HepG2 (cell line): Measurements from ENCODE around the gene FANCD2OS. TPM values are rescaled to one million over a fixed set of nuclear protein-coding genes. Genes with fewer than 3 reads are reported as not detected.

Experiments
- ARID3A ChIP-seq: IDR thresholded peaks from 2 replicates; pipeline ENCODE4 v1.6.1; 2012; ENCODE audit warnings: low read depth, low read length, improper control_type of control experiment
- BRF2 ChIP-seq: sonication (generic); formaldehyde crosslinking; IDR thresholded peaks from 2 replicates; pipeline ENCODE4 v1.8.1; 2022; ENCODE audit warnings: mild to moderate bottlenecking, missing genetic modification reagents
- HMG20A ChIP-seq: IDR thresholded peaks from 2 replicates; pipeline ENCODE4 v1.6.1; 2016; ENCODE audit warnings: borderline replicate concordance
- HMGXB3 ChIP-seq: sonication (generic); formaldehyde crosslinking; IDR thresholded peaks from 2 replicates; pipeline ENCODE4 v1.4.0; 2020; ENCODE audit warnings: missing genetic modification reagents, borderline replicate concordance
- IRF9 ChIP-seq: sonication (generic); formaldehyde crosslinking; IDR thresholded peaks from 2 replicates; pipeline ENCODE4 v1.8.0; 2022; ENCODE audit warnings: missing genetic modification reagents, mild to moderate bottlenecking, borderline replicate concordance
- SOX5 ChIP-seq: IDR thresholded peaks from 2 replicates; pipeline ENCODE4 v1.6.1; 2016; ENCODE audit warnings: borderline replicate concordance
- SP4 ChIP-seq: sonication (generic); formaldehyde crosslinking; IDR thresholded peaks from 2 replicates; pipeline ENCODE4 v1.8.1; 2023; ENCODE audit warnings: mild to moderate bottlenecking, missing genetic modification reagents
- ZBTB8A ChIP-seq: sonication (generic); formaldehyde crosslinking; IDR thresholded peaks from 2 replicates; pipeline ENCODE4 v1.4.0; 2020; ENCODE audit warnings: mild to moderate bottlenecking, low read depth, missing genetic modification reagents, borderline replicate concordance
- ZNF30 ChIP-seq: sonication (generic); formaldehyde crosslinking; IDR thresholded peaks from 2 replicates; pipeline ENCODE4 v1.5.0; 2020; ENCODE audit warnings: mild to moderate bottlenecking, missing genetic modification reagents
- ZNF33A ChIP-seq: sonication (generic); formaldehyde crosslinking; IDR thresholded peaks from 2 replicates; pipeline ENCODE4 v1.5.1; 2020; ENCODE audit warnings: missing genetic modification reagents, mild to moderate bottlenecking, moderate library complexity, borderline replicate concordance
- ZNF557 ChIP-seq: sonication (generic); formaldehyde crosslinking; IDR thresholded peaks from 2 replicates; pipeline ENCODE4 v1.4.0; 2020; ENCODE audit warnings: missing genetic modification reagents
- ZNF609 ChIP-seq: sonication (generic); formaldehyde crosslinking; IDR thresholded peaks from 2 replicates; pipeline ENCODE4 v1.4.0; 2020; ENCODE audit warnings: mild to moderate bottlenecking, missing genetic modification reagents, borderline replicate concordance
- ZNF766 ChIP-seq: sonication (generic); formaldehyde crosslinking; IDR thresholded peaks from 2 replicates; pipeline ENCODE4 v1.5.0; 2020; ENCODE audit warnings: missing genetic modification reagents, borderline replicate concordance
- ZSCAN9 ChIP-seq: IDR thresholded peaks from 2 replicates; pipeline ENCODE4 v1.6.1; 2016; ENCODE audit warnings: borderline replicate concordance
- polyA plus RNA-seq, 8 experiments: library from polyadenylated mRNA; depleted of rRNA in 3 of 8; stranded (reverse) in 7 of 8; unstranded in 1 of 8; fragments of >200 nt; fragmentation: Illumina TruSeq in 4 of 8; extraction: Trizol in 4 of 8; gene quantifications; 2 replicates each; pipeline versions ENCODE4 v1.2.1 to v1.2.3, GENCODE V29; 2011 to 2016; ENCODE audit warnings: low read depth in 4 of 8, missing spikeins in 1 of 8, mixed read lengths in 1 of 8; ENCODE audit not compliant: insufficient read depth in 1 of 8
- total RNA-seq, 5 experiments: library from RNA; depleted of rRNA; stranded (reverse); fragments of >200 nt; fragmentation: Illumina TruSeq; extraction: Trizol; gene quantifications; 2 replicates each; pipeline ENCODE4 v1.2.3, GENCODE V29; 2016; ENCODE audit warnings: low read depth in 1 of 5

Gene FANCD2OS
- total and polyA plus RNA-seq, 2 of the 13 experiments (the other 11 are each of a cell fraction or from before 2014, with no cell fraction given), result not detected

- peak; percentile 37; the same call in 1 of the 2 replicates for TF ChIP-seq ZNF609
- peak; percentile 46 for TF ChIP-seq SP4
- peak; percentile 42; the same call in 1 of the 2 replicates for TF ChIP-seq ARID3A
- TF ChIP-seq ZNF557 (CRISPR knock-in tag), result peak; percentile 37; the same call in 1 of the 2 replicates
- no peak for TF ChIP-seq HMG20A (CRISPR knock-in tag)
- TF ChIP-seq ZNF33A (CRISPR knock-in tag), result no peak
- TF ChIP-seq IRF9 (CRISPR knock-in tag), result peak; percentile 86
- TF ChIP-seq ZSCAN9 (CRISPR knock-in tag), result peak; percentile 40; the same call in 1 of the 2 replicates
- TF ChIP-seq HMGXB3 (CRISPR knock-in tag), result peak; percentile 99
- peak; percentile 76; the same call in 1 of the 2 replicates for TF ChIP-seq ZNF30 (CRISPR knock-in tag)
- TF ChIP-seq SOX5 (CRISPR knock-in tag), result peak; percentile 55; the same call in 1 of the 2 replicates
- no peak for TF ChIP-seq BRF2
- no peak for TF ChIP-seq ZBTB8A (CRISPR knock-in tag)
- 0 out of 2 replicates have a peak, but pooled peaks have one; percentile 32 for TF ChIP-seq ZNF766 (CRISPR knock-in tag)
Observed at GRCh38 chr3:10115326-10116137, 7.5 kb upstream of the FANCD2OS start, which contains the start of gene BRK1 (continued).
